ENCODE measurements around the gene FOXM1.

FOXM1 gene

DNA sequence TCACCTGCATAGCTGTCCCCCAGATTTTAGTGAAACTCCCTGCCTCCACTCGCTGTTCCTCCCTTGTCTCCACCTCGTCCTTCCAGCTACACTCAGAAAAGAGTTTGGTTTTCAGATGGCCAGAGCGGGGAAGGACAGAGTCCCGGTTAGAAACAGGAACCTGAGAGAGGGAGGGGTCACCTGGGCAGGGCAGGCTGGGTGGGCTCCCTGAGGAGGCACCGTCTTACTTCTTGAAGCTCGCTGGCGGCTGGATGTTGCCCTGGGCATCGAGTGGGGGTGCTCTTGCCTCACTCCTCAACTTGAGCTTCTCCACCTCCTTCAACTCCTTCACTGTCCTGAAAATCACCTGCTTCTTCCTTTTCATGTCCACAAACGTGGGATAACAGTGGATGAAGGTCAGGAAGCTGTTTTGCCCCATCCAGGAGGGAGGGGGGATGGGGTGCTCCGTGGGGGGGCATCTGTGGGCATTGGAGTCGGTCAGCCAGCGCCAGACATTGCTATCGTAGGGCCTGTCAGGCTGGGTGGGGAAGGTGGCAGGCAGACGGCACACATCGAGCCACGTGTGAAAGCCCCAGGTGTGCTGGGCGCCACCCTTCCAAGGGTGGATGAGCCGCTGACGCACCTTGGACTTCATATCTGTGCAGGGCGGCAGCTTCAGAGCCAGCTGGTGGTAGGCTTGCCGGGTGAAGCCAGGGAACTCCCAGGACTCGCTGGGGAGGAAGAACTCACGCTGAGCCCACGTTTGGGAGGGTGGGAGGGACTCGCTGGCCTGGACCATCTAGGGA, 22.1 kb downstream of the FOXM1 start:
- no peak for TF ChIP-seq ZNF274 (IDR thresholded peaks at IDR 0.05; ENCODE audit: low read depth, low read length)
- TF ChIP-seq YY1 (IDR thresholded peaks at IDR 0.05; ENCODE audit: insufficient read depth, insufficient read length) = no peak
- TF ChIP-seq SUZ12 (IDR thresholded peaks at IDR 0.05; ENCODE audit: extremely low read depth, insufficient read depth, insufficient read length) = no peak
- Histone ChIP-seq H3K9ac (ENCODE audit: insufficient read length, low read depth) (no peak overlapping the region), H3K9me3 (ENCODE audit: insufficient read depth, low read length) (no peaks in the 10 kb centered on the region), H3K4me1 (ENCODE audit: insufficient read depth, insufficient read length) (peaks cover 20% of the 10 kb centered on the region), H3K36me3 (ENCODE audit: insufficient read depth, insufficient read length, low read length) (peaks cover 39% of the 10 kb centered on the region), H3K27me3 (ENCODE audit: insufficient read depth, insufficient read length) (no peaks in the 10 kb centered on the region), H3K4me3 (ENCODE audit: insufficient read length, low read depth) (no peak overlapping the region)
- no peak for DNase-seq (ENCODE audit: low read depth, low spot score)

DNA sequence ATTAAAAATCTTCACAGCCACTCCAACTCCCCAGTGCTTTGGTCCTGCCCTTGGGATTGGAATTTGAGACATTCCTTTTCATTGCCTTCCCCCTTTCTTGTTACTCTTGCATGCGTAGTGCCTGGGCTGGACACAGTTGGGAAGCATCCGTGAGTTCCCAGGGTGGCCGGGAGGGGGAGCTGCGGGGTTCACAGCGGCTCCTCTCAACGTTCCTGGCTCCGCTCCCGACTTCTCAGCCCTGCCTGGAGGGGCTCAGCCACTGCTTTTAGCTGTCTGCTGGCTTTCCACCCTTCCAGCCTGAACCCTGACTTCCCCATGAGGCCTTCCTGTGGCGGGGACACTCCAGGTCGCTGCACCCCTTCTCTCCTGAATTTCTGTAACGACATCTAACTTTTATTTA, 23.3 kb downstream of the FOXM1 start:
- H3K27me3 ChIP-seq (ENCODE audit: insufficient read depth, insufficient read length) = no peaks in the 10 kb centered on the region
- peaks cover 27% of the 10 kb centered on the region for H3K36me3 ChIP-seq (ENCODE audit: insufficient read depth, insufficient read length, low read length)
- TF ChIP-seq ZNF274 (IDR thresholded peaks at IDR 0.05; ENCODE audit: low read depth, low read length) (no peak), YY1 (IDR thresholded peaks at IDR 0.05; ENCODE audit: insufficient read depth, insufficient read length) (no peak), SUZ12 (IDR thresholded peaks at IDR 0.05; ENCODE audit: extremely low read depth, insufficient read depth, insufficient read length) (no peak)
- H3K9ac ChIP-seq (ENCODE audit: insufficient read length, low read depth) = no peak overlapping the region
- H3K9me3 ChIP-seq (ENCODE audit: insufficient read depth, low read length) = no peaks in the 10 kb centered on the region
- peak; percentile 99 for DNase-seq (ENCODE audit: low read depth, low spot score)
- H3K4me3 ChIP-seq (ENCODE audit: insufficient read length, low read depth) = no peak overlapping the region
- H3K4me1 ChIP-seq (ENCODE audit: insufficient read depth, insufficient read length) = peaks cover 23% of the 10 kb centered on the region

DNA sequence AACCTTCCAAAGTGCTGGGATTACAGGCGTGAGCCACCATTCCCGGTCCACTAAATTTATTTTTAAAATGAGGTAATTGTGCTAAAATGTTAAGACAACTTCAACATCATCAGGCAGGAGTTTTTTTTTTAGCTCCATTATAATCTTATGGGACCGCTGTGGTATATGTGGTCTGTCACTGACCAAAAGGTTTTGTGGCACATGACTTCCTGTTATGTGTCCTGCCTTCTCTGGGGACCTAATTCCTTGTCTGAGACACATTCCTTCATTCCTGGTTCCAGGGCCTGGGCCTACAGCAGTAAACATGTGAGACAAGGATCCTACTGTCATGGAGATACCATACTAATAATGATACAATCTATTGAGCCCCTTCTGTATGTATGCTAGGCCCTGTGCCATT, 25.0 kb downstream of the FOXM1 start:
- Histone ChIP-seq H3K9me3 (ENCODE audit: insufficient read depth, low read length) (no peaks in the 10 kb centered on the region), H3K27me3 (ENCODE audit: insufficient read depth, insufficient read length) (no peaks in the 10 kb centered on the region), H3K4me3 (ENCODE audit: insufficient read length, low read depth) (no peak overlapping the region), H3K36me3 (ENCODE audit: insufficient read depth, insufficient read length, low read length) (peaks cover 11% of the 10 kb centered on the region), H3K9ac (ENCODE audit: insufficient read length, low read depth) (no peak overlapping the region), H3K4me1 (ENCODE audit: insufficient read depth, insufficient read length) (peaks cover 25% of the 10 kb centered on the region)
- TF ChIP-seq YY1 (IDR thresholded peaks at IDR 0.05; ENCODE audit: insufficient read depth, insufficient read length) (no peak), ZNF274 (IDR thresholded peaks at IDR 0.05; ENCODE audit: low read depth, low read length) (no peak), SUZ12 (IDR thresholded peaks at IDR 0.05; ENCODE audit: extremely low read depth, insufficient read depth, insufficient read length) (no peak)
- no peak for DNase-seq (ENCODE audit: low read depth, low spot score)

GRCh38 chr12:2845280-2845679, 31.7 kb downstream of the FOXM1 start:
- TF ChIP-seq SUZ12 (IDR thresholded peaks at IDR 0.05; ENCODE audit: extremely low read depth, insufficient read depth, insufficient read length) (no peak), ZNF274 (IDR thresholded peaks at IDR 0.05; ENCODE audit: low read depth, low read length) (no peak), YY1 (IDR thresholded peaks at IDR 0.05; ENCODE audit: insufficient read depth, insufficient read length) (no peak)
- Histone ChIP-seq H3K4me3 (ENCODE audit: insufficient read length, low read depth) (no peak overlapping the region), H3K36me3 (ENCODE audit: insufficient read depth, insufficient read length, low read length) (peaks cover 25% of the 10 kb centered on the region), H3K9me3 (ENCODE audit: insufficient read depth, low read length) (no peaks in the 10 kb centered on the region), H3K9ac (ENCODE audit: insufficient read length, low read depth) (peak overlapping the region; percentile 38), H3K4me1 (ENCODE audit: insufficient read depth, insufficient read length) (peaks cover 36% of the 10 kb centered on the region), H3K27me3 (ENCODE audit: insufficient read depth, insufficient read length) (no peaks in the 10 kb centered on the region)
- no peak for DNase-seq (ENCODE audit: low read depth, low spot score)

- peaks cover 36% of the 10 kb centered on the region for H3K4me1 ChIP-seq (ENCODE audit: insufficient read depth, insufficient read length)
- no peak overlapping the region for H3K4me3 ChIP-seq (ENCODE audit: insufficient read length, low read depth)
- H3K36me3 ChIP-seq (ENCODE audit: insufficient read depth, insufficient read length, low read length) = peaks cover 28% of the 10 kb centered on the region
- no peaks in the 10 kb centered on the region for H3K27me3 ChIP-seq (ENCODE audit: insufficient read depth, insufficient read length)
- H3K9me3 ChIP-seq (ENCODE audit: insufficient read depth, low read length) = no peaks in the 10 kb centered on the region
- TF ChIP-seq SUZ12 (IDR thresholded peaks at IDR 0.05; ENCODE audit: extremely low read depth, insufficient read depth, insufficient read length) (no peak), ZNF274 (IDR thresholded peaks at IDR 0.05; ENCODE audit: low read depth, low read length) (no peak), YY1 (IDR thresholded peaks at IDR 0.05; ENCODE audit: insufficient read depth, insufficient read length) (no peak)
- no peak overlapping the region for H3K9ac ChIP-seq (ENCODE audit: insufficient read length, low read depth)
- DNase-seq (ENCODE audit: low read depth, low spot score) = no peak
Observed at GRCh38 chr12:2844786-2845185, 32.2 kb downstream of the FOXM1 start.

DNA sequence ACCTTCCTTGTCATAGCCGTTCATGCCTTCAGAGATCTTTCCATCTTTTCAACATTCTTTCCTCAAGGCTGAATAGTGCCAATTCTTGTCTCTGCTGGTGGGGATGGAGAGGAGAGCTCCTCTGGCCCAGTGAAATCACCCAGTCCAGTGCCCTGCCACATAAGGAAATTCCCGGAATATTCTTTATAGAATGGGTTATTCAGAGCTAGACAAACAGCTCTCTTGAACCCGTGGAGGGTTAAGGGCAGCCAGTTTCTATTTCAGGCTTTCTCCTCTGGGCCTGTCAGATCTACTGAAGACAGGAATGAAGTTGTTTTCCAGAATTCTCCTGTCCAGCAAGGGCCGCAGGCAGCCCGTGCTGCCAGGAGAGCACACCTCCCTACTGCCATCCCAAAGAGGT, 34.0 kb downstream of the FOXM1 start:
- H3K27me3 ChIP-seq (ENCODE audit: insufficient read depth, insufficient read length) = no peaks in the 10 kb centered on the region
- TF ChIP-seq ZNF274 (IDR thresholded peaks at IDR 0.05; ENCODE audit: low read depth, low read length) = no peak
- no peak for TF ChIP-seq SUZ12 (IDR thresholded peaks at IDR 0.05; ENCODE audit: extremely low read depth, insufficient read depth, insufficient read length)
- no peak for TF ChIP-seq YY1 (IDR thresholded peaks at IDR 0.05; ENCODE audit: insufficient read depth, insufficient read length)
- H3K36me3 ChIP-seq (ENCODE audit: insufficient read depth, insufficient read length, low read length) = peaks cover 41% of the 10 kb centered on the region
- no peak for DNase-seq (ENCODE audit: low read depth, low spot score)
- H3K9ac ChIP-seq (ENCODE audit: insufficient read length, low read depth) = no peak overlapping the region
- no peak overlapping the region for H3K4me3 ChIP-seq (ENCODE audit: insufficient read length, low read depth)
- H3K4me1 ChIP-seq (ENCODE audit: insufficient read depth, insufficient read length) = peaks cover 19% of the 10 kb centered on the region
- no peaks in the 10 kb centered on the region for H3K9me3 ChIP-seq (ENCODE audit: insufficient read depth, low read length)

DNA sequence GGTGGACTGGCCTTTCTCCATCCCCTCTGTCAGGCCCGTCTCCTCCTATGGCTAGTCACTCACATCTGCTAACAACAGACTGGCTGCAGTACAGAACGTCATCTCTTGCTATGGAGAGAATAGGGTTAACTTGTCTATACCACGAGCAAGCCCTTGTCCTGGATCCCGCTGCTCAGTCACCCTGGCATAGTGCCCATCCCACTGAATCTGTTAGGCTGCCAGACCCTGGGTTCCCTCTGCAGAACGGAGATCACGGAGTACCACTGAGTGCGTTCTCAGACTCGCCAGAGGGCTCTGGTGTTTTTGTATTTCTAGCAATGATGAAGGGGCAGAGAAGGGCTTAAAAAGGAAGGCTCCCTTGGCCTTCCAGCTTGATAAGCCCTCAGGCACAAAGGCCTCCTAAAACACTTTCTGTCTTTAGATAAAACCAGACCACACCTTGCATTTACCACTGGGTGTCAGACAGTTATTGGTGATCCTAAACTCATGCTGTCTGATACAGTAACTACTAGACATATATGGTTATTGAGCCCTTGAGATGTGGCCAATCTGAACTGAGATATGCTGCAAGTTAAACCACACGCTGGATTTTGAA, 35.8 kb downstream of the FOXM1 start:
- DNase-seq (ENCODE audit: low read depth, low spot score) = no peak
- Histone ChIP-seq H3K4me3 (ENCODE audit: insufficient read length, low read depth) (no peak overlapping the region), H3K9me3 (ENCODE audit: insufficient read depth, low read length) (no peaks in the 10 kb centered on the region), H3K36me3 (ENCODE audit: insufficient read depth, insufficient read length, low read length) (peaks cover 52% of the 10 kb centered on the region), H3K27me3 (ENCODE audit: insufficient read depth, insufficient read length) (no peaks in the 10 kb centered on the region), H3K9ac (ENCODE audit: insufficient read length, low read depth) (no peak overlapping the region), H3K4me1 (ENCODE audit: insufficient read depth, insufficient read length) (peaks cover 14% of the 10 kb centered on the region)
- TF ChIP-seq YY1 (IDR thresholded peaks at IDR 0.05; ENCODE audit: insufficient read depth, insufficient read length) (no peak), SUZ12 (IDR thresholded peaks at IDR 0.05; ENCODE audit: extremely low read depth, insufficient read depth, insufficient read length) (no peak)
